ENCODE results near the gene SLC38A1.
"Not testable (repeated sequence)": the region's sequence is repeated elsewhere in the genome, so short reads cannot be mapped to it uniquely, and the experiment has no call there.

The SLC38A1 gene

DNA sequence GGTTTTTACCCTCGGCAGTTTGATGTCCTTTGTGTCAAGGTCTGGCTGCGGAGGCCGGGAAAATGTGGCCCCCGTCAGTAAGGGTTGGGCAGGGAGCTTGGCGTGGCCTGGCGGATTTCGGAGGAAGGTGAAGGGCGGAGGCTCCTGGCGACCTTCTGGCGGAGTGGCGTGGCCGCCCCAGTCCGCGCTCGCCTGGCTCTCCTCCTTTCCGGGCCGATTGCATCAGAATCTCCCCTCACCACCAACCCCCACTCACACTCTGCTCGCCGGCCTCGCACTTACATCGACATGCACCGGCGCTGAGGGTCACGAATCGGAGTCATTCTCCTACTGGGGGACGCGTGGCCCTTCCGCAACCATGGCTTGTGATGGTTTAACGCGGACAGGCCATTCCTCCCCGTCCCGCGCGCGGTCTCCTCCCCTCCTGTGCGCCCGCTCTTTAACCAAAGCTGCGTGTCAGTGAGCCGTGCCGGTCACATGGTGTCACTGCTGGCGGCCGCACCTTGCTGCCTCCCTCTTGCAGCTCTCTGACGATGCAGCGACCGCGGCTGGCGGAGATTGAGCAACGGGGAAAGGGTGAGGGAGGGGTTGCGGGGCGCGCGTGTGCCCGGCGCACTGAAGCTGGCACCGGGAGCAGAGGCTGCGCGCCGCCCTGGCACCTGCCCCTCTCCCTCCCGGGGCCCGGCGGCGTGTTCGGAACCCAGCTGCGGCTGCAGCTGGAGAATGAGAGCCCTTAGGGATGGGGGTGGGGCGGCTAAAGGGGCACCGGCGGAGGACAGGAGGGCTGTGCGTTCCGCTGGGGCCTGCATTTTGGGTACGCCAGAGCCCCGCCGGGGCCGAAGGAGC lies at the start of gene SLC38A1:
Gene SLC38A1 (minus strand): TSS at position 461 of the 846 bp plus-strand sequence. CDS start 29,243 bp downstream, outside the sequence.
- DNase-seq (ENCODE audit: low spot score), result peak; percentile 92

GRCh38 chr12:46318037-46318436 lies 49.2 kb upstream of the SLC38A1 start:
- DNase-seq (ENCODE audit: low spot score), result no peak

GRCh38 chr12:46304070-46304469 lies 35.2 kb upstream of the SLC38A1 start:
- no peak for DNase-seq (ENCODE audit: low spot score)

DNA sequence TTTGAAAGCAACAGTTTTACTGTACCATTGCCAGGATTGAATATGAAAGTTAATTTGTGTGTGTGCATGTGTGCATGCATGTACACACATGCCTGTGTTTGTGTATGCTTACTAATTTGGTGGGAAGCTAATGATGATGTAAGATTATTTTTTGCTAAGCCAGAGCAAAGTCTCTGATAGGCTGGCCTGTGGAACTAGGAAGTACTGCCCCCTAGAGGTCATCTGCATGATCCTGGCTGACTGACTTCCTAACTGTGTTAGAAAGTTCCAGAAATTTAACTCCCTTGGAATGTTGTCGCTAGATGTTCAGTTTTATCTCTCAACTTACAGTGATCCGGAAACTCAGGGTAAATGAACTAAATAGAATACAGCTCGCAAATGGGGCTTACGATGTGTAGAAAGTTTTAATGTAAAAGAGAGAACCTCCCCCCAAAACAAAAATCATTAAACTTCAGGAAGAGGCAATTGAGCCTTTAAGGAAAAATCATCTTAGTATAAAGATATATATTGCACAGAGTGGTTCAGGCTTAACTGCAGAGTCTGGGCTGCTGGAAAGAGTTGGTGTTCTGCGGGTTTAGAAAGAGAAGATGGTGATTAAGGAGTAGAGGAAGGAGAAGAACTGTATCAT lies 34.3 kb upstream of the SLC38A1 start:
- peak; percentile 53 for DNase-seq (ENCODE audit: low spot score)

DNA sequence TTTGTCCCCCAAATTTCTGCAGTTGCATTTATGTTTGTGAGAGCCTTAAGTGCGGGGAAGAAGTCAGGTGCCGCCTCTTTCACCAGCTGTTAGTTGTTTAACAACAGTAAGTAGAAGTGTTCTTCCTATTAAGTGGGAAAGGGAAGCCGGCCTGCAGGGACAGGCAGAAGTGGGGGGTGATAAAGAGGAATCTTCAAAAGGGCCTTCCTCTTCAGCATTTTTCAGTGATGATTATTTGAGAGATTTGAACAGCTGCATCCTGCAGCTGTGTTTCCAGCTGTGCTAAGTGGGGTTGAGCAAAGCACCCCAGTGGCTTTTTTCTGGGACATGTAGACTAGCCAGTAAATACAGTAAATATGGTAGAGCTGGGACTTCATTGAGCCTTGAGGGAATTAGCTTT lies 32.1 kb upstream of the SLC38A1 start:
- peak; percentile 59 for DNase-seq (ENCODE audit: low spot score)

DNA sequence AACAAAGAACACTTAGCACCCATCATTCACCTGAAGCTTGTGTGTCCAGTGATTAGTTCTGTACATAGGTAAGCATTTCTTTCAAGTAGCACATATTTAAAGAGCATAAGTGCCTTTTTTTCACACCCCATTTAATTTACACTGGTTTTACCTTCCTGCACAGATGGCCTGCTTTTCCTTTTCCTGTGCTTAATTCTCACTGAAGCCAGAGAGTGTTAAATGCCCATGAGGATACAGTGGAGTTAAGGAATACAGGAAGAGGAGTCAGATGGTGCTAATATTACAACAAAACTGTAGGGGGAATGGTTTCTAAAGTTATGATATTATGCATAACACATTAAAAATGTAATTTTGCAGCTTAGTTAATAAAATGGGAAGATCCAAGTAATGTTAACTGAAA lies 31.0 kb upstream of the SLC38A1 start:
- no peak for DNase-seq (ENCODE audit: low spot score)

DNA sequence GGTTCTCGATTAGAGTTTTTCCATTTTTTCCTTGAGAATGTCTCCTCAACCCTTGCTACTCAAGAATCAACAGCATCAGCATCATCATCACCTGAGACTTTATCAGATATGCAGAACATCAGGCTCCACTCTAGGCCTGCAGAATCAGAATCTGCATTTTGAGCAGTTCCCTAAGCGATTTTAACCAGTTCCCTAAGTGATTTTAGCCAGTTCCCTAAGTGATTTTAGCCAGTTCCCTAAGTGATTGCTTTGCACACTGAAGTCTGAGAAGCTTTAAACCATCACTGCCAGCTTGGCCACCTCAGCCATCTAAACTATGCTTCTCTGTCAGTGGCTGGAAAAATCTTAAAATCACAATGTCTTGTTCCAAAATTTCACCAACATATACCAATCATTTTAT lies 29.4 kb upstream of the SLC38A1 start:
- DNase-seq (ENCODE audit: low spot score), result no peak

GRCh38 chr12:46296822-46297221 lies 28.0 kb upstream of the SLC38A1 start:
- no peak for DNase-seq (ENCODE audit: low spot score)

DNA sequence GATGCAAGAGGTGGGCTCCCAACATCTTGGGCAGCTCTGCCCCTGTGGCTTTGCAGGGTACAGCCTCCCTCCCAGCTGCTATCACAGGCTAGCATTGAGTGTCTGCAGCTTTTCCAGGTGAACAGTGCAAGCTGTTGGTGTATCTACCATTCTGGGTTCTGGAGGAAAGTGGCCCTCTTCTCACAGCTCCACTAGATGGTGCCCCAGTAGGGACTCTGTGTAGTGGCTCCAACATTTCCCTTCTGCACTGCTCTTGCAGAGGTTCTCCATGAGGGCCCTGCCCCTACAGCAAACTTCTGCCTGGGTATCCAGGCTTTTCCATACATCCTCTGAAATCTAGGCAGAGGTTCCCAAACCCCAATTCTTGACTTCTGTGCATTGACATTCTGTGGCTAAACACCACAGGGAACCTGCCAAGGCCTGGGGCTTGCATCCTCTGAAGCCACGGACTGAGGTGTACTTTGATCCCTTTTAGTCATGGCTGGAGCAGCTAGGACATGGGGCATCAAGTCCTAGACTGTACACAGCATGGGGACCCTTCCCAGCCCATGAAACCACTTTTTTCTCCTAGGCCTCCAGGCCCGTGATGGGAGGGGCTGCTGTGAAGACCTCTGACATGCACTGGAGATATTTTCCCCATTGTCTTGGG lies 24.0 kb upstream of the SLC38A1 start:
- DNase-seq (ENCODE audit: low spot score), result no peak

DNA sequence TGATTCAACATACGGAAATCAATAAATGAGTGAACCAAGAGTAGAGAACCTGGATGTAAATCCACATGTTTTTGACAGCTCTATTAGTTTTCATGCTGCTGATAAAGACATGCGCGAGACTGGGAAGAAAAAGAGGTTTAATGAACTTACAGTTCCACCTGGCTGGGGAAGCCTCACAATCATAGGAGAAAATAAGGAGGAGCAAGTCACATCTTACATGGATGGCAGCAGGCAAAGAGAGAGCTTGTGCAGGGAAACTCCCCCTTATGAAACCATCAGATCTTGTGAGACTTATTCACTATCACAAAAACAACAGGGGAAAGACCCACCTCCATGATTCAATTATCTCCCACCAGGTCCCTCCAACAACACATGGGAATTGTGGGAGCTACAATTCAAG lies 23.1 kb upstream of the SLC38A1 start:
- DNase-seq (ENCODE audit: low spot score), result not testable (repeated sequence)

GRCh38 chr12:46285177-46285576 lies 16.3 kb upstream of the SLC38A1 start:
- not testable (repeated sequence) for DNase-seq (ENCODE audit: low spot score)

- DNase-seq (ENCODE audit: low spot score), result no peak
These were observed 14.0 kb upstream of the SLC38A1 start for GRCh38 chr12:46282829-46283228.

DNA sequence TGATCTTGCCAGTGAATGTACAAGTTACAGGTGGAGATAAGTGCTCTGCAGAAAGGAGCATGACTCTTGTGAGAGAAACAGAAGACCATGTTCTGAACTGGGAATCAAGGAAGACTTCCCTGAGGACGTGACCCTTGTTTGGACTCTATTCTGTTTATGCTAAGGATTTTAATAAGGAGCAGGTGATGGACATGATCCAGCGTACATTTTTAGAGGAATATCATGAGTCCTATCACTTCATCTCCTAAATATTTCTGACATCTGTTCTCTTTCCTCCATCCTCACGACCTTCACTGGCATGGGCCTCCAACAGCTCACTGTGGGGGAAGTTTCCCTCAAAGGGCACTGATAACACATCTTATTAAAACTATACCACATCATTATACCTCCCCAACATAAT lies 7.9 kb upstream of the SLC38A1 start:
- no peak for DNase-seq (ENCODE audit: low spot score)

DNA sequence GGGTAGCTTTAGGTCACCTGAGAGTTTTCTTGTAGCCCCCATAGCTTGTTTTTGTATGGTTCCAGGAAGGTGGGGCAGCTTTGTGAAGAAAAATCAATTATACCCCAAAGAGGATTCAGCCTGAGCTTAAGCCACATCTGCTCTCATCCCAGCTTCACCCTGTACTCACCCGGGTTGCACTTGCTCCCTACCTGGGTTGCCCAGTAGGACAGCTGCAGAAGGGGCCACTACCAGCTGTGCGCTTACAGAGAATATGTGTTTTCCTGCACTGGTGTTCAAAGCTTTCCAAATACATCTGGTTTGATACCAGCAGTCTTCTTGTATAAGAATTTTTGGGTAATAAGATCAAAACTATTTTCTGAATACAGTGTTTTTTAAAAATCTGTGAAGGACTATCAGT lies 3.0 kb upstream of the SLC38A1 start:
- no peak for DNase-seq (ENCODE audit: low spot score)

DNA sequence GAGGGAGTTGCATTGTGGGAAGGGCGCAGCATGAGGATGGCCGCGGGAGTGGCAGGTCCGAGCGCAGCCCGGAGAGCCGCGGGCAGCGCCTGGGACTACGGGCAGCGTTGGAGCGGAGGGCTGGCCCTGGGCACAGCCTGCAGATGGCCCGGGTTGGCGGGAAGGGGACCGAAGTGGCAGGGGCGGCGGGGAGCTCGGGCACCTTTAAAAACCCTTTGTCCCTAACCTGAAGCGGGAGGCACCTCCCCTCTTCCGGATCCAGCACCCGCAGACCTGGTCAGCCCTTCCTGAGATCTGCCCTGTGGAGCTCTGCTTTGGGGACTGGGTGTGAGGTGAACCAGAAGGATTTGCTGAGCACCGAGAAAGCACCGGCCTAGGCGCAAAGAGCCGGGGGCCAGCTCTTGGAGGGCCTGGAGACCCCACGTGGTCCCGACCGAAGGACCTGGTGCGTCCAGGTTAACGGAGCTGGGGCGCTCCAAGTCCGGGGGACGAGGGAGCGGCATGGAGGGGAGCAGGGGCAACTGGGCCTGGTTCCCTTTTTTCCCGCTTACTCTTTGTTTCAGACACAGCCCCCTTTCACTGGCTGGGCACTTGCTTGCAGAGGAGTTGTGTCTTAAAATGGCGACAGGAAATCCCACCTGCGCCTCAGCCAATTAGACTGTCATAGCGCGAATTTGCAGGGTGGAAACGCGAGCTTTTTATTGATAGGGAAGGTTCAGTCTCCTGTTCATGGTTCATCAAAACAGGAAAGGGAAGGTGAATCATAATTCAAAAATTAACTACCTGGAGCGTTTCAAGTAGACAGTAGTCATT lies 792 bp upstream of the SLC38A1 start:
- peak; percentile 86 for DNase-seq (ENCODE audit: low spot score)

DNA sequence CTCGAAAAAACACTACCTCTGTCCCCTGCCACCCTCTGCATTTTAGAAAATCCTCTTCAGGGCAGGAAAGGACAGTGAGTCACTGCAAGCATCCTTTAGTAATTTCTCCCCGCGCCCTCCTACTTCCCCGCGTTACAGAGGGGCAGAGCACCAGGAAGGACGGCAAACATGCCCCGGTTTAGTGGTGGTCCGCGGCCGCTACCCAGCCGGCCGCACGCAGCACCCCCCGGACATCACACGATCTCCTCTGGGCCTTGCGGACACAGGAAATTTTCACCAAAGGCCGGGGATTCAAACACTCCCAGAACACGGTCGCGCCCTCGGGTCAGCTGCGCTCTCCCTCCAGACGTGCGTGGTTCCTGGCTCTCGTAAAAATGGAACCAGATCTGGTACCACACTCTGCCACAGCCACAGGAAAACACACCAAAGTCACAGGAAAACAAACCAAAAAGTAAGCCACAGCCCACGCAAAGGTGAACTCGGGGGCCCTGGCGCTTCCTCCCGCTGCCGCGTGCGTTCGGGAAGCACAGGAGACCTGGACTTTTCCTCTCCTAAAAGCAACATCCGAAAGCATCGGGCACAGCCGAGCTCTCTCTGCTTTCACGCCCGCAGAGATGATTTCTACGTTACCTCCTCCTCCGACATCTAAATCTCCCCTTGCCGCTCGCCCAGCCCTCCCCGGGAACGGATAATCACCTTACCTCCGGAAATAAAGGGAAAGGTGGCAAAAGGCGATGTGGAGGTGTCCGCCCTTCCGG lies 839 bp downstream of the SLC38A1 start:
- peak; percentile 40 for DNase-seq (ENCODE audit: low spot score)

GRCh38 chr12:46267575-46267824 lies 1.3 kb downstream of the SLC38A1 start:
- no peak for DNase-seq (ENCODE audit: low spot score)

- peak; percentile 79 for DNase-seq (ENCODE audit: low spot score)
These were observed 1.8 kb downstream of the SLC38A1 start for GRCh38 chr12:46266869-46267574.

DNA sequence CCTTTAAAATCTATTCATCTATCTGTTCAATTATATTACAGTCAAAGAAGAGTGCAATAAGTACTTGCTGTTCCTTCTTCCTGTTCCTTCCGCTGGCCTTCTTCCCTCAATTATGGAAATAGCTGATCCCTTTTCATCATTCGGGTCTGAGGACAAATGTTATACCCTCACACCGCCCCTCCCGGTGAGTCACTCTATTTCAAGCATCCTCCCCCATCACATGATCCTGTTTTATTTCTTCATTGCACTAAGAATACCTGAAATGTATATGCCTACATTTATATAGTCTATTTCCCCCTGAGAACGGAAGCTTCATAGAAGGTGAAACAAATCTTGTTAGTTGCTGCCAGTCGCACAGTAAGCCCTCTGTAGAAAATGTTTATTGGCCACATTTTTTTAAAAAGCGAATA lies 2.5 kb downstream of the SLC38A1 start:
- peak; percentile 68 for DNase-seq (ENCODE audit: low spot score)

DNA sequence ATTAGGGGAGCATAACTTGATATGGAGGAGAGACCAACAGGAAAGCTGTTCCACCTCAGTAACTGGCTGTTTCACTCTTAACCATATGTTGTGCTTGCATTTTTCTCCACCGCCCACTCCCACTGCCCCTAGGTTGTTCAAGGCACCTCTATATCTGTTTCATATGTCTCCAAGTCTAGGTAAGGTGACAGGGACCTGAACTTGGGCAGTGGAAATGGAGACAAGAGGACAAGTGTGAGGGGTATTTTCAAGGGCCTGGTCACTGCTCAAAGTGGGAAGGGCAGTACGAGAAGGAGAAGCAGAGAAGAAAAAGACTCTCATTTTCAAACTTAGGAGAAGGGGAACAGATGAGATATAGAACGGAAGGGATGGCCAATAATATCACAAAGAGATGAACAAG lies 3.1 kb downstream of the SLC38A1 start:
- no peak for DNase-seq (ENCODE audit: low spot score)

- DNase-seq (ENCODE audit: low spot score), result no peak
These were observed 3.7 kb downstream of the SLC38A1 start for GRCh38 chr12:46265102-46265501.
